PC-3 (cell line): ENCODE measurements around the gene CDC25A. TPM values are rescaled to one million over a fixed set of nuclear protein-coding genes. Genes with fewer than 3 reads are reported as not detected.

ENCODE experiments used
- ATAC-seq: fragments of 200-7000 bp; cut with Tn5 transposase; 2 replicates; pipeline ENCODE4 v1.9.1; 2020; ENCODE audit warnings: mild to moderate bottlenecking, moderate library complexity
- BruUV-seq: library from RNA; stranded (reverse); fragments of 400-500 nt; replicated peaks from 2 replicates; lab custom pipeline; 2021; lab: Mats Ljungman, UMichigan
- CTCF ChIA-PET: fragments of 300-600 bp; sonication (Branson Sonifier 250); formaldehyde crosslinking; loops from one replicate; lab custom pipeline; 2022; ENCODE audit warnings: antibody characterized with exemption; lab: Charles Lee
- POLR2A ChIA-PET: fragments of 300-600 bp; sonication (Branson Sonifier 250); formaldehyde crosslinking; loops from one replicate; lab custom pipeline; 2022; ENCODE audit warnings: antibody characterized with exemption; ENCODE audit not compliant: unreplicated experiment; lab: Charles Lee
- DNase-seq: peaks from one replicate; pipeline ENCODE4 v3.0.0-alpha.2; 2015
- H2AFZ ChIP-seq: fragments of 300-600 bp; sonication (generic); 2 replicates; pipeline ENCODE4 v1.6.0; 2016; ENCODE audit warnings: antibody characterized with exemption, low read length
- H3F3A ChIP-seq: fragments of 300-600 bp; sonication (generic); one replicate; pipeline ENCODE4 v1.6.0; 2017; ENCODE audit warnings: antibody characterized with exemption, low read length, control low read depth, mild to moderate bottlenecking; ENCODE audit not compliant: unreplicated experiment
- H3K27ac ChIP-seq: fragments of 300-600 bp; sonication (generic); 2 replicates; pipeline ENCODE4 v1.5.1; 2016; ENCODE audit warnings: mild to moderate bottlenecking, low read length
- H3K27me3 ChIP-seq: fragments of 300-600 bp; sonication (generic); 2 replicates; pipeline ENCODE4 v1.6.1; 2016; ENCODE audit warnings: low read length, mixed read lengths
- H3K36me3 ChIP-seq: fragments of 300-600 bp; sonication (generic); 2 replicates; pipeline ENCODE4 v1.6.1; 2016; ENCODE audit warnings: low read depth, mixed run types, low read length, mixed read lengths
- H3K4me1 ChIP-seq: fragments of 300-600 bp; sonication (generic); 2 replicates; pipeline ENCODE4 v1.5.1; 2016; ENCODE audit warnings: low read length; ENCODE audit not compliant: insufficient read depth
- H3K4me2 ChIP-seq: fragments of 300-600 bp; sonication (generic); 2 replicates; pipeline ENCODE4 v1.6.0; 2016; ENCODE audit warnings: low read length
- H3K4me3 ChIP-seq: fragments of 300-600 bp; sonication (generic); 2 replicates; pipeline ENCODE4 v1.5.1; 2016; ENCODE audit warnings: mild to moderate bottlenecking, low read length, mixed read lengths
- H3K79me2 ChIP-seq: fragments of 300-600 bp; sonication (generic); 2 replicates; pipeline ENCODE4 v1.6.1; 2017; ENCODE audit warnings: low read length, mixed read lengths
- H3K9ac ChIP-seq: fragments of 300-600 bp; sonication (generic); 2 replicates; pipeline ENCODE4 v1.6.0; 2016; ENCODE audit warnings: mild to moderate bottlenecking, low read length
- H3K9me2 ChIP-seq: fragments of 300-600 bp; sonication (generic); replicated peaks from 2 replicates; pipeline ENCODE4 v1.6.1; 2016; ENCODE audit warnings: mixed run types, low read length, mixed read lengths
- H3K9me3 ChIP-seq: fragments of 300-600 bp; sonication (generic); 2 replicates; pipeline ENCODE4 v1.6.1; 2016; ENCODE audit warnings: low read length, mixed read lengths
- H4K20me1 ChIP-seq: fragments of 300-600 bp; sonication (generic); 2 replicates; pipeline ENCODE4 v1.6.1; 2016; ENCODE audit warnings: low read length, mixed read lengths
- EZH2 ChIP-seq: fragments of 300-600 bp; sonication (generic); IDR thresholded peaks from one replicate; pipeline ENCODE4 v1.6.1; 2017; ENCODE audit warnings: antibody characterized with exemption, mild to moderate bottlenecking, low read length; ENCODE audit not compliant: unreplicated experiment
- EZH2phosphoT487 ChIP-seq: fragments of 300-600 bp; sonication (generic); IDR thresholded peaks from 2 replicates; pipeline ENCODE4 v1.6.1; 2018; ENCODE audit warnings: mild to moderate bottlenecking, antibody characterized with exemption, low read length, borderline replicate concordance
- intact Hi-C: fragments of 100-400 bp; cut with micrococcal nuclease; formaldehyde crosslinking; loops from 2 replicates; pipeline ENCODE4 v1.9.0; 2023
- total RNA-seq: library from RNA; depleted of rRNA; stranded (reverse); fragments of >200 nt; gene quantifications from 2 replicates; pipeline ENCODE4 v1.2.3, GENCODE V29; 2014
- TF ChIP-seq, protein P1 (sequence below): fragments of 300-600 bp; sonication (generic); conservative IDR thresholded peaks from 2 replicates; pipeline ENCODE4 v1.5.1; 2017; ENCODE audit warnings: antibody characterized with exemption, low read depth, mild to moderate bottlenecking, low read length

The CDC25A gene
- total RNA-seq, 1 experiment from 2014 or later = 43.0 TPM

DNA sequence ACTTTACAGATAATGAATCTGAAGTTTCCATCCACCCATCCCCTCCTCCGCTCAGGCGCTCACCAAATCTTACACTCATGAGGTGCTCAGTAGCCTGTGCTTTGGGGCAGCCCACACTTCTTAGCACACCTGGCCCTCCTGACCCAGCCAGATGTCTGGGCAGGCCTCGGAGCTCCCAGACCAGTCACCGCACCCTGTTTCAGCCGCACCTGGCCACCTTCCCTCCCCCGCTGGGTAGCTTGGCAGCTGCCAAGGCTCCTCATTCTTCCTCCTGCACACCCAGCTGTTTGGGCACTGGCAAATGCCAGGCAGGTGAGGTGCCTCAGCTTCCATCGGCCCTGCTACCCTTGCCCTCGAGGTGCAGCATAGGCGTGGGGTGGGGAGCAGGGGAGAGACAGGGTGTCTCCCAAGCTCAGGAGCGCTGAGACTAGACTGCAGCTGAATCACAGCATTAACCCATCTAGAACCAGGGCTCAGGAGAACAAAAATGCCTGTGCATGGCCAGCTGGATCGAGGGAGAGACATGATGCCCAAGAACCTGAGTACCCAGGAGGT is 45.8 kb downstream of the CDC25A start:
- H3K4me3 ChIP-seq = no peak overlapping the region
- no peaks in the 10 kb centered on the region for H3K4me1 ChIP-seq
- no peak overlapping the region for H2AFZ ChIP-seq
- ChIA-PET CTCF (no interaction called here), POLR2A (no interaction called here)
- no TSS peak for BruUV-seq
- intact Hi-C loops = no loop called here
- no peaks in the 10 kb centered on the region for H3K79me2 ChIP-seq
- H3K27ac ChIP-seq = no peak overlapping the region
- no peaks in the 10 kb centered on the region for H3K9me2 ChIP-seq
- H3K36me3 ChIP-seq = no peaks in the 10 kb centered on the region
- H4K20me1 ChIP-seq = no peaks in the 10 kb centered on the region
- no peaks in the 10 kb centered on the region for H3F3A ChIP-seq
- H3K9ac ChIP-seq = no peak overlapping the region
- ATAC-seq (no peak), DNase-seq (no peak)
- no peaks in the 10 kb centered on the region for H3K27me3 ChIP-seq
- no peak overlapping the region for H3K4me2 ChIP-seq
- H3K9me3 ChIP-seq = no peaks in the 10 kb centered on the region
- TF ChIP-seq, protein P1, sequence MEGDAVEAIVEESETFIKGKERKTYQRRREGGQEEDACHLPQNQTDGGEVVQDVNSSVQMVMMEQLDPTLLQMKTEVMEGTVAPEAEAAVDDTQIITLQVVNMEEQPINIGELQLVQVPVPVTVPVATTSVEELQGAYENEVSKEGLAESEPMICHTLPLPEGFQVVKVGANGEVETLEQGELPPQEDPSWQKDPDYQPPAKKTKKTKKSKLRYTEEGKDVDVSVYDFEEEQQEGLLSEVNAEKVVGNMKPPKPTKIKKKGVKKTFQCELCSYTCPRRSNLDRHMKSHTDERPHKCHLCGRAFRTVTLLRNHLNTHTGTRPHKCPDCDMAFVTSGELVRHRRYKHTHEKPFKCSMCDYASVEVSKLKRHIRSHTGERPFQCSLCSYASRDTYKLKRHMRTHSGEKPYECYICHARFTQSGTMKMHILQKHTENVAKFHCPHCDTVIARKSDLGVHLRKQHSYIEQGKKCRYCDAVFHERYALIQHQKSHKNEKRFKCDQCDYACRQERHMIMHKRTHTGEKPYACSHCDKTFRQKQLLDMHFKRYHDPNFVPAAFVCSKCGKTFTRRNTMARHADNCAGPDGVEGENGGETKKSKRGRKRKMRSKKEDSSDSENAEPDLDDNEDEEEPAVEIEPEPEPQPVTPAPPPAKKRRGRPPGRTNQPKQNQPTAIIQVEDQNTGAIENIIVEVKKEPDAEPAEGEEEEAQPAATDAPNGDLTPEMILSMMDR = no peak
- no peak for TF ChIP-seq EZH2
- TF ChIP-seq EZH2phosphoT487 = no peak

DNA sequence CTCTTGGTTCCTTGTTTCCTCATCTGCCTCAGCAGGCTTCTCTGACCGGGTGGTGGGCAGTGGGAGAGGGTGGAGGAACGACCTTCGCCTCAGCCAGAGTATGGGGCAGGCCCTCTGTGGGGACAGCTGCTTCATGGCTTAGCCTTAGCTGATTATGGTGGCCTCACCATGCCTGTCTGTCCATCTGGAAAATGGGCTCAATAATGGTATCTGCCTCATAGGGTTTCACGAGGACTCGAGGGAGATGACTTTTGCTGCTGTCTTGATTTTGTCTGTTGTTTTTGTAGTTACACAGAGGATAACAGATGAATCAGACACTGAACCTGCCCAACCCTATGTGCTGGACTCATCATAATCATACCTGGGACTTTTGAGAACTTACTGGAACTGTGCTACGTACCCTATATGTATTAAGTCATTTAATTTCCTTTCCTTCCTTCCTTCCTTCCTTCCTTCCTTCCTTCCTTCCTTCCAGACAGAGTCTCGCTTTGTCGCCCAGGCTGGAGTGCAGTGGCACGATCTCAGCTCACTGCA is 46.5 kb downstream of the CDC25A start:
- Histone ChIP-seq H3K9me2 (no peaks in the 10 kb centered on the region), H3K79me2 (no peaks in the 10 kb centered on the region), H3K4me3 (no peak overlapping the region), H3K36me3 (no peaks in the 10 kb centered on the region), H2AFZ (no peak overlapping the region), H3K9ac (no peak overlapping the region), H3K4me1 (no peaks in the 10 kb centered on the region), H3F3A (no peaks in the 10 kb centered on the region), H3K9me3 (no peaks in the 10 kb centered on the region), H3K4me2 (no peak overlapping the region), H3K27ac (no peak overlapping the region), H3K27me3 (no peaks in the 10 kb centered on the region), H4K20me1 (no peaks in the 10 kb centered on the region)
- intact Hi-C loops = no loop called here
- no peak for DNase-seq
- no peak for TF ChIP-seq EZH2phosphoT487
- ChIA-PET CTCF (no interaction called here), POLR2A (no interaction called here)
- no peak; the same call in 1 of the 2 replicates for ATAC-seq
- no TSS peak for BruUV-seq

DNA sequence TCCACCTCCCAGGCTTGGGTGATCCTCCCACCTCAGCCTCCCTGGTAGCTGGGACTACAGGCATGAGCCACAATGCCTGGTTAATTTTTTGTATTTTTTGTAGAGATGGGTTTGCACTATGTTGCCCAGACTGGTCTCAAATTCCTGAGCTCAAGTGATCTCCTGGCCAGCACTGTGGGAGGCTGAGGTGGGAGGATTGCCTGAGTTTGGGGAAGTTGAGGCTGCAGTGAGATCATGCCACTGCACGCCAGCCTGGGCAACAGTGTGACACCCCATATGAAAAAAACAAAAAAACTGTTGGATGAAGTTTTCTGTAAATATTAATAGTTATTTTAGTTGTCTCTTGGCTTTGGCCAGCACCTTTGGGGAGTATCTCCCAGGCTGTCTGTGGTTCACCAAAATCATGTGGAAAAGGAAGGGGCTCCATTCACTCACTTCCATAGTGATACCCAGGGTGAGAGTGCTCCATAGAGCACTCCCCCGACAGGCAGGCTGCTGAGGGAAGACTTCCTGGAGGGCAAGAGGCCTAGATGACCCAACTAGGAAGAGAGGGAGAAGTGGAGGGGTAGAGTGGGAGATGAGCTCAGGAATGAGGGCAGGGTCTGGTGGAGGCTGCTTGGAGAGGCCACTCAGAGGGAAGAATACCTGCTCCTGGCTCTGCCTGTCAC is 47.1 kb downstream of the CDC25A start:
- H3K27me3 ChIP-seq = no peaks in the 10 kb centered on the region
- H3K79me2 ChIP-seq = no peaks in the 10 kb centered on the region
- H3K9me3 ChIP-seq = no peaks in the 10 kb centered on the region
- no peaks in the 10 kb centered on the region for H4K20me1 ChIP-seq
- intact Hi-C loops = no loop called here
- H3F3A ChIP-seq = no peaks in the 10 kb centered on the region
- CTCF ChIA-PET = no interaction called here
- H3K27ac ChIP-seq = no peak overlapping the region
- DNase-seq (no peak), ATAC-seq (no peak)
- H3K4me1 ChIP-seq = no peaks in the 10 kb centered on the region
- H3K36me3 ChIP-seq = no peaks in the 10 kb centered on the region
- BruUV-seq = no TSS peak
- no peak overlapping the region for H2AFZ ChIP-seq
- no peak overlapping the region for H3K4me3 ChIP-seq
- POLR2A ChIA-PET = no interaction called here
- H3K4me2 ChIP-seq = no peak overlapping the region
- no peak overlapping the region for H3K9ac ChIP-seq
- H3K9me2 ChIP-seq = no peaks in the 10 kb centered on the region
- TF ChIP-seq EZH2phosphoT487 (no peak), EZH2 (no peak)
- TF ChIP-seq, protein P1 = no peak
